Stimulated activated CD8-positive, alpha-beta memory T cell treated with anti-CD3 and anti-CD28 coated beads, Interleukin-2, amount 100 ng/mL, for 48 hours (primary cell): ENCODE results near the gene CTCFL.

Experiments
- DNase-seq, 2 donors: peaks; one replicate each; pipeline ENCODE4 v3.0.0-alpha.2; 2020; ENCODE audit warnings: low read depth in 2 of 2

Gene CTCFL

DNA sequence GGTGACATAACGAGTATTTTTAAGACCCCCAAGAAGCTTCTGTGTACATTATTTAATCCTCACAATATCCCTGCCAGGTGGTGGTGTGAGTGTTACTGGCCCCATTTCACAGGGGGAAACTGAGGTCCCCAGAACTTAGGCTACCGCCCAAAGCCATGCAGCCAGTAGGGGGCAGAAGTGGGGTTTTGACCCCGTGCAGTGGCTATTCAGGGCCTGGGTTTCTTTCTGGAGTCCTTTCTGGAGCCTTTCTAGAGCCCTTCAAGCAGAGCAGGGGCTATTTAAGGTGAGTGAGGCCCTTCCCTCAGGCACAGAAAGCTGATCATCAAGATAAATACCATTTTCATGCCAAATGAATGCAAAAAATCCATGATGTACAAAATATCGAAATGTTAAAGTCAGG, 59.0 kb downstream of the CTCFL start:
- DNase-seq = no peak

DNA sequence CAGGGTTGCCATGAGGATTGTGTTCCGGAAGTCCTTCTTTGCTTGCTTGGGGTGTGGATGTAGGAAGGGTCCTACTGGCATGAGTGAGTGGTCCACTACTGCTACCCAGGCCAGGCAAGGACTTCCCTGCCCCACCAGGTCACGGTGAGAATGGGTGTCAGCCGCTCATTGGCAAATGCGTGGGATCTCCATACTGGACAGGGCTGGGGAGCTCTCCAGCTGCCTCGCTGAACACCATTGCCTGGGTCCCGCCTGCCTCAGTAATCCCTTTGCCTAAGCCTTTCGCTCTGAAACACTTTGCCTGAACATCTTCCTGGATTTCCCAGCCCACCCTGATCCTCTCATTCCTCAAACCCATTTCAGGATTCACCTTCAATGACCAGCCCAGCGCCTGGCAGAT, 59.5 kb downstream of the CTCFL start:
- no peak for DNase-seq

- DNase-seq = no peak
These were observed 60.2 kb downstream of the CTCFL start for GRCh38 chr20:57464642-57465211.

DNA sequence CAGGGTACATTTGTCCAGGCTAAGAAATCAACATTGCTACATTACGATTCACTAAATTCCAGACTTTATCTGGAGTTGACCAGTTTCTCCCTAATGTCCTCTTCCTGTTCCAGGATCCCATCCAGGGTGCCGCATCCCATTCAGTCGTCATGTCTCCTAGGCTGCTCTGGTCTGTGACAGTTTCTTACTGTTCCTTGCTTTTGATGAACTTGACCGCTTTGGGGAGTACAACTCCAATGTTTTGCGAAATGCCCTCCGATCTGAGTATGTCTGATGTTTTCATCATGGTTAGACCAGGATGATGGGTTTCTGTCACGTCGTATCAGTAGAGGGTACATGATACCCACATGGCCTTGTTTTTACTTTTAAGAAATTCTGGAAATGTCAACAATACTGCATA, 62.2 kb downstream of the CTCFL start:
- DNase-seq = no peak

DNA sequence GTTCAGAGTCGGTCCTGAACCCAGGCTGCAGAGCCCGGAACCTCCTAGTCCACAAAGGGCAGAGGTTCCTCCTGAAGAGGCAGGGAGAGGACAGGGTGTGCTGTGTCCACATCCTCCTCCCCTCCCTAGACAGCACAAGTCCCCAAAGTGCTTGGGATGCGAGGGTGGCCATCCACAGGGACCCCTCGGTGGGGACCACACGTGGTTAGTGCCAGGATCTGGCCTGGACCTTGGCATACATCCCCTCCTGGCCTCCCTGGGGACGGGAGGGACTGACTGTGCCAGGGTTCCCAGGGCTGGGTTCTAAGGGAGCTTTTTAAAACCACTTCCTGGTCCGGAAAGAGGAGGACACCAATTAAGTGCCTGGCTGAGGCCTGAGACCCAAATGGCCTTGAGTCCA, 63.2 kb downstream of the CTCFL start:
- DNase-seq = no peak

DNA sequence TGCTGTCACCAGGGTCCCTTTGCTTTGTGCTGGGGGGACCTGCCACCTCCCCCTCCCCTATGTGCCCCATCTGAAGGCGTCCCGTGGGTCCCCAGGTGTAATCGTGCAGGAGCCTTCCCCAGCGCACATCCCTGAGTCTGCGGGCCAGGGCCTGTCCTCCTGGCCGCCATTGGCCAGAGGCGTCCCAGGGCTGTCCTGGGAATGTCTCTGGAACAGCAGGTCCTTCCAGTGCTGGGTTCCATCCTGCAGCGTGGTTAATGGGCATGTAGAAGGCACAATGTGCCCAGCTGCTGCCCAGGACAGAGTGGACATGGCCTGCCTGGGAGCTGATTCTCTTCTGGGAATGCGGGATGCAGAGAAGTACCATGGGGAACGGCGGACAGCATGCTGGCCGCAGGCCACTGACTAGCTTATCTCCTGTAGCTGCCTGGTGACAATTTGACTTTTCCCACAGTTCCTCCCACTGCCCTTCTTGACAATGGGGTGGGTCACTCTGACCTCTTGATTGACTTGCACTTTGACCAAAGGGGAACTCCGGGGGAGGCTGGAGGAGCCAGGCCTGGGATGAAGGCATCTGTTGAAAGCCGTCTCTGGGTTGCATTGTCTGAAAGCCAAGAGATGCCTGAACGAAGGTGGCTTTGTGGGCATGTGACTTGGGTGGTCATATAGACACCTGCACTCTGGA, 64.0 kb downstream of the CTCFL start:
- no peak for DNase-seq

DNA sequence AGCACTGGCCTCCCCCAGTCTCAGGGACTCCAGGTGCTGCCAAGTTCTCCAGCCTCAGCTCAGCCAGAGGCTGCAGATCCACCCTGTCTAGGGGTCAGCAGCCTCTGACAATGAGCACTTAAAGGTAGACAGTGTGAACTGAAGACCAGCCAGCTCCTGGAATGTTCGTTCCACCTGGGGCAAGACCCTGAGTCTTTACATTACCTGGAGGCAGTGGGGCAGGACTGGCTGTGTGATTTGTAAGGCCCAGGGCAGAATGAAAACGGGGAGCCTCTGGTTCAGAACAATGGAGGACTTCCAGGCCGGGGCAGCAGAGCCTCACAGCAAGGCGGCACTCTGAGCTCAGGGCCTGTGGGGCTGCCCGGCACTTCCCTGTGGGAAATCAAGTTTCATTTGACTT, 65.0 kb downstream of the CTCFL start:
- no peak for DNase-seq

GRCh38 chr20:57459278-57459677, 65.7 kb downstream of the CTCFL start:
- DNase-seq = no peak

GRCh38 chr20:57458400-57459160, 66.4 kb downstream of the CTCFL start:
- DNase-seq = no peak

DNA sequence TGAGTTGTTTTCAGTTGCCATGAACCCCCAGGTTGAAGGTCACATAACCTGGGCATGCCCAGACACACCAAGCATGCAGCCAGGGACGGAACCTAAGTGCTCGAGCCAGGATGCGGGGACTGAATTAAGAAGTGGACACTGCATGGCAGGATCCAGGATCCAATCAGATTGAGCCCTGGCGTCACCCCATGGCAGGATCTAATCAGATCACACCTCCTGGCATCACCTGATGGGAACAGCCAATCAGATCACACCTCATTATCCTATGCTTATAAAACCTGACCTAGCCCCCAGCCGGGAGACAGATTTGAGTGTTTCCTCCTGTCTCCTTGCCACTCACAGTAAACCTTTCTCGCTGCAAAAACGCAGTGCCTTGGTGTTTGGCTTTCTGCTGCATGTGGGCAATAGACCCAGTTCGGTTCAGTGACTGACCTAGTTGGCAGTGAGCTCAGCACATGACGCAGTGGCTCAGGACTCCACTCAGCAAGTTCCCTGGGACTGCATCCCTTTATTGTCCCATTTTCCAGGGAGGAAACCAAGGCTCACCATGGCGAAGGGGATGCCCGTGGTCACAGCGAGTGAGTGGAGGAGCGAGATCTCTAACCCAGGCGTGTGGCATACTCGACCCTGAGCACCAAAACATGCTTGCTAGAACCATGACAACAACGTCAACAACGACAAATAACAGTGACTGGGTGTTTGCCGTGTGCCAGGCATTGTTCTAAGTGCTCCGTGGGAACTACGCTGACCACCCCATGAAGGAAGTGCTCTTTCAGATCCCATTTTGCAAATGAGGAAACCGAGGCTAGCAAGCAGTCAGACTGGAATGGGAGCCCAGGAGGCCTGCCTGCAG, 67.5 kb downstream of the CTCFL start:
- no peak for DNase-seq

DNA sequence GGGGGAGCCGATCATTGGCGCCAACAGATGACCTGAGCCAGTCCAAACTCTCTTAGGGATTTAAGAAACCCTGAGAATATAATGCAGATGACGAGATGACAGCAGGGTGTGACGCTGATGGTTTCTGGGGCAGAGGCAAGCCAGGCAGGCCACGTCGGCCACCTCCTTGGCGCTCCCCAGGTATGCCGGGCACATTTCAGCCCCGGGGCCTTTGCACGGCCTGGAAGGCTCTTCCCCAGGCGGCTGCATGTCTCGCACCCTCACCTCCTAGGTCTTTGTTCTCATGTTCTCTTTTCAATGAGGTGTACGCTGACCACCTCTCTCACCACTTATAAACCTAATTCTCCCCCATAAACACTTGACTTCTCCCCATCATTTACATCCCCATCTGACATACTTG, 68.8 kb downstream of the CTCFL start:
- DNase-seq = no peak

DNA sequence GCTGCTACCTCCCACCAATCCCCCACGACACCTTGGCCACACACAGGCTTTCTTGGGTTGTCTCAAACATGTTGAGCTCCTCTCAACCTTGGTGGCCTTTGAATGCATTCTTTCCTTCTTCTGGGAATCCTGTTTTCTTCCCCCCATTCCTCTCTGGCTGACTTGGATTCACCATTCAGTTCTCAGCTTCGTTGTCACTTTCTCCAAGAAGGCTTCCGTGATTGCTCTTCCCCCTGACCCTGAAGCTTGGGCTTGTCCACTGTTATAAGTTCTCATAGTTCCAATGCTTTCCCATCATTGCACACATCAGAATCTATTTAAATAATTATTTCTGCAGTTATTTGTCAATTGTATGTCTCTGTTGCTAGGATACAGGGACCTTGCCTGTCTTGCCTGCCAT, 69.6 kb downstream of the CTCFL start:
- DNase-seq = no peak

DNA sequence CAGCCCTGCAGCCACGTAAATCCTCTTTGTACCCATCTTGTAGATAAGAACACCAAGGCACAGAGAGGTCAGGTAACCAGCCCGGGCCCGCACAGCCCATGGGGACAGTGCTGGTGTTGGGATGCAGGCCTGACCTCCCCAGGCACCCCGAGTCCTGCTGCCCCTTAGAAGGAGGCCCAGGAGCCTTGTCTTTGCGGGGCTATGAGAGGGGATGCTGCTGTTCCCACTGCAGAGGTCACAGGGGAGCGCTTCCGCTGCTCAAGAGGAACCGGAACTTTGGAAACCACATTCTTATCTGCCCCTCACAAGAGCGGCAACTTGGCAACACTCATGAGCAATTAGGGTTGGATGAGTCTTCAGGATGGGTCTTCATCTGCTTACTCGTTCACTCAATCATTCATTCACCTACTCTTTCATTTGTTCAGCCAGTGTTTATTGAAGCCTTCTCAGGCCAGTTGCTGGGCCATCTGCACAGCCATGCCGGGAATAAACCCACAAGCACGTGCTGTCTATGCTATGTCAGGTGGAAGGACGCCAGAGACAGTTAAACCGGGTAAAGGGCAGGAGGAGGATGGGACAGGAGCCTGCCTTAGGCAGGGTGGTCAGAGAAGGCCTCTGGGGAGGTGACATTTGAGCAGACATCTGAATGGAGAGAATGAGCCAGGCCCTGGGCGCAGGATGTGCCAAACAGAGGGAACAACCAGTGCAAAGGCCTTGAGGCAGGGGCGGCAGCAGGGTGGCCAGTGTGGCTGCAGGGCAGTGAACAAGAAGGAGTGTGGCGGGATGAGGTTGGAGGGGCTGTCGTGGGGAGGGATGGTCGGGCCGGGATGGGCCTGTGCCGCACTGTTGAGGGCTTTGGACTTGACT, 72.9 kb downstream of the CTCFL start:
- DNase-seq = no peak

- DNase-seq = no peak
These were observed 73.5 kb downstream of the CTCFL start for GRCh38 chr20:57451431-57451794.

- no peak for DNase-seq
These were observed 74.0 kb downstream of the CTCFL start for GRCh38 chr20:57450931-57451330.

GRCh38 chr20:57450419-57450818, 74.5 kb downstream of the CTCFL start:
- no peak for DNase-seq

DNA sequence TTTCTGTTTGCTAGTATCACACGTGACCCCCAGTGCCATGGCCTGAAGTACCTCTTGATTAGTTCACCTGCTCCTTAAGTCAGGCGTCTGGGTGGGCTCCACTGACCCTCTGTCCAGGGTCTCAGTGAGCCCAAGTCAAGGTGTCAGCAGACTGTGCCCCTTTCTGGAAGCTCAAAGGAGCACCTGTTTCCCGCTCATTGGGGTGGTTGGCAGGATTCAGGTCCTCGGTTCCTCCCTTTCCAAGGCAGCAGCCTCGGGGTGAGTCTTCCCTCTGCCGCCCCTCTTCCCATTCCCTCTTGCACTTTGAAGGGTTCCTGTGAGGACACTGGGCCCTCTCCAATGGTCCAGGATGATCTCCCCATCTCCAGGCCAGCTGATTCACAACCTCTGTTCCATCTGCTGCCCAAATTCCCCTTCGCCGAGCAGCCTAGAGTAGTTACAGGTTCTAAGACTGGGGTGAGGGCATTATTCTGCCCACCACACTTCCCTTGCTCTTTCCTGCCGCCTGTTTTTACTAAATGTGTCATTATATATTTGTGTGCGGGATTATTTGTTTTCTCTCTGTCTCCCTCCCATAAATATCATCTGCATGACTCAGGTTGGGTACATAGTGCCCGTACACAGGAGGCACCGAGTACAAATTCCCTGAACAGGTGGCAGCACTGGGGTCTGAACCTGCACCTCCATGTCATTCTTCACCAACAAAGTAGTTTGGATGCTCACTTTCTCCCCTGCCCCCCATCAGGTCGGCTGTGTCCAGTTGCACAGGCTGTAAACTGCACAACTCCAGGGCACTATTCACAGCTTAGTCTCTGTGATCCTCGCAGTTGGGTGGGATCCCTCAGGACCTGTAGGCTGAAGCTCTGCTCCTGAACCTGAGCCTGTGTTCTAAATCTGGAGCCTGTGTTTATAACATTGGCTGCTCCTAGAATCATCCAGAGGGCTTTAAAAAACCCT, 75.3 kb downstream of the CTCFL start:
- DNase-seq = no peak

GRCh38 chr20:57448764-57449354, 76.1 kb downstream of the CTCFL start:
- DNase-seq = no peak
